Esophagus squamous epithelium (tissue), 5 donors: ENCODE data around the gene FNDC3B. TPM values are rescaled to one million over a fixed set of nuclear protein-coding genes. Genes with fewer than 3 reads are reported as not detected.
A peak's percentile ranks its signal among the peaks of the same experiment; 100 is the strongest.

Experiments used
- DNase-seq: peaks from one replicate; lab custom pipeline; 2025; lab: John Stamatoyannopoulos, UW
- H3K27ac ChIP-seq, 4 donors: fragments of 200-600 bp; sonication (generic); one replicate each; pipeline ENCODE4 v1.5.1; 2016 to 2019; ENCODE audit warnings: mild to moderate bottlenecking in 1 of 4
- H3K27me3 ChIP-seq, 4 donors: fragments of 200-600 bp; sonication (generic); 1 replicate in 3 of 4; 2 replicates in 1 of 4; pipeline versions ENCODE4 v1.5.1 to v1.6.0; 2017 to 2021; ENCODE audit warnings: antibody characterized with exemption in 1 of 4
- H3K36me3 ChIP-seq, 3 donors: fragments of 200-600 bp; sonication (generic); one replicate each; pipeline ENCODE4 v1.5.1; 2016 to 2019
- H3K4me1 ChIP-seq, 3 donors: fragments of 200-600 bp; sonication (generic); one replicate each; pipeline ENCODE4 v1.5.1; 2017 to 2019
- H3K4me3 ChIP-seq, 4 donors: fragments of 200-600 bp; sonication (generic); 1 replicate in 3 of 4; 2 replicates in 1 of 4; pipeline ENCODE4 v1.5.1; 2016 to 2019; ENCODE audit warnings: mild to moderate bottlenecking in 2 of 4, moderate library complexity in 1 of 4
- H3K9me3 ChIP-seq, 3 donors: fragments of 200-600 bp; sonication (generic); one replicate each; pipeline ENCODE4 v1.5.1; 2016 to 2019
- CTCF ChIP-seq, 6 experiments: fragments of 450-650 bp in 4 of 6; fragments of 200-600 bp in 2 of 6; sonication (generic) in 2 of 6; IDR thresholded peaks; one replicate each; pipeline ENCODE4 v1.5.1; 2016 to 2019; ENCODE audit warnings: antibody characterized with exemption in 6 of 6, mild to moderate bottlenecking in 4 of 6, moderate library complexity in 4 of 6
- POLR2A ChIP-seq, 4 donors: fragments of 450-650 bp; IDR thresholded peaks; one replicate each; pipeline ENCODE4 v1.6.1; 2017; ENCODE audit warnings: antibody characterized with exemption in 4 of 4, mild to moderate bottlenecking in 4 of 4, moderate library complexity in 3 of 4
- WGBS, 2 donors: methylation state at CpG; one replicate each; pipeline ENCODE4 v1.1.5; 2018; 5-methylcytosine and 5-hydroxymethylcytosine counted together
- intact Hi-C: fragments of 100-400 bp; cut with DNase I; formaldehyde crosslinking; loops from one replicate; pipeline ENCODE4 v1.15.0; 2022
- total RNA-seq, 4 donors: library from RNA; depleted of rRNA; stranded (reverse); fragments of >200 nt; gene quantifications; one replicate each; pipeline ENCODE4 v1.1.0, GENCODE V29; 2016
- donor health status: DM: yes; HTN: yes; CAD: no.

The FNDC3B gene
- total RNA-seq, 4 donors from 2014 or later: 7.7 to 44.3 (median 20.4) TPM

GRCh38 chr3:172078244-172078643 lies 38.9 kb downstream of the FNDC3B start:
- Histone ChIP-seq H3K27me3 (no peaks in the 10 kb centered on the region), H3K9me3 (no peaks in the 10 kb centered on the region), H3K27ac (no peak overlapping the region), H3K36me3 (no peaks in the 10 kb centered on the region), H3K4me1 (peaks cover 0 to 34% (median 3%) of the 10 kb centered on the region in 3 donors), H3K4me3 (no peak overlapping the region)
- 70 to 86% methylated on average over 4 of the region's 4 CpGs for WGBS, 2 donors
- DNase-seq: no peak
- TF ChIP-seq POLR2A (IDR thresholded peaks at IDR 0.05) (no peak), CTCF (IDR thresholded peaks at IDR 0.05) (no peak)
- intact Hi-C loops: no loop called here

GRCh38 chr3:172078721-172079120 lies 39.3 kb downstream of the FNDC3B start:
- Histone ChIP-seq H3K9me3 (no peaks in the 10 kb centered on the region), H3K4me3 (no peak overlapping the region), H3K4me1 (peaks cover 0 to 34% (median 3%) of the 10 kb centered on the region in 3 donors), H3K36me3 (no peaks in the 10 kb centered on the region), H3K27me3 (no peaks in the 10 kb centered on the region), H3K27ac (no peak overlapping the region)
- intact Hi-C loops: no loop called here
- no peak for DNase-seq
- TF ChIP-seq CTCF (IDR thresholded peaks at IDR 0.05) (no peak), POLR2A (IDR thresholded peaks at IDR 0.05) (no peak)
- 91 to 100% methylated on average over 5 to 6 of the region's 6 CpGs for WGBS, 2 donors

- Histone ChIP-seq H3K4me3 (no peak overlapping the region), H3K27ac (no peak overlapping the region), H3K27me3 (no peaks in the 10 kb centered on the region), H3K9me3 (no peaks in the 10 kb centered on the region), H3K36me3 (no peaks in the 10 kb centered on the region), H3K4me1 (peaks cover 0 to 26% (median 0%) of the 10 kb centered on the region in 3 donors)
- intact Hi-C loops: no loop called here
- no peak for DNase-seq
- no peak for TF ChIP-seq CTCF (IDR thresholded peaks at IDR 0.05)
- no peak for TF ChIP-seq POLR2A (IDR thresholded peaks at IDR 0.05)
- 88 to 94% methylated on average over 3 of the region's 3 CpGs for WGBS, 2 donors
Measured at GRCh38 chr3:172079326-172079976, 40.1 kb downstream of the FNDC3B start.

GRCh38 chr3:172080503-172080902 lies 41.1 kb downstream of the FNDC3B start:
- Histone ChIP-seq H3K4me1 (peaks cover 0 to 16% (median 0%) of the 10 kb centered on the region in 3 donors), H3K27ac (no peak overlapping the region), H3K9me3 (no peaks in the 10 kb centered on the region), H3K4me3 (no peak overlapping the region), H3K27me3 (no peaks in the 10 kb centered on the region), H3K36me3 (no peaks in the 10 kb centered on the region)
- TF ChIP-seq POLR2A (IDR thresholded peaks at IDR 0.05) (no peak), CTCF (IDR thresholded peaks at IDR 0.05) (no peak)
- 100% methylated on average over 1 of the region's 1 CpG for WGBS, 2 donors
- DNase-seq: no peak
- intact Hi-C loops: no loop called here

- no peak for DNase-seq
- TF ChIP-seq POLR2A (IDR thresholded peaks at IDR 0.05): no peak
- TF ChIP-seq CTCF (IDR thresholded peaks at IDR 0.05): no peak
- 74 to 84% methylated on average over 4 to 5 of the region's 5 CpGs for WGBS, 2 donors
- Histone ChIP-seq H3K9me3 (no peaks in the 10 kb centered on the region), H3K36me3 (no peaks in the 10 kb centered on the region), H3K27ac (peak overlapping the region in 3 of 4 donors; percentile 68 to 81 (median 75)), H3K4me3 (no peak overlapping the region), H3K4me1 (peaks cover 0 to 23% (median 6%) of the 10 kb centered on the region in 3 donors), H3K27me3 (no peaks in the 10 kb centered on the region)
- intact Hi-C loops: no loop called here
Measured at GRCh38 chr3:172082269-172082668, 42.9 kb downstream of the FNDC3B start.
